GM19099 (cell line): Measurements from ENCODE around the gene MAP1A.

Experiments
- POLR2A ChIP-seq: IDR thresholded peaks from 3 replicates; pipeline ENCODE4 v1.6.1; 2011; ENCODE audit warnings: low read depth; ENCODE audit not compliant: insufficient read length; ENCODE audit errors: extremely low read depth

MAP1A gene

DNA sequence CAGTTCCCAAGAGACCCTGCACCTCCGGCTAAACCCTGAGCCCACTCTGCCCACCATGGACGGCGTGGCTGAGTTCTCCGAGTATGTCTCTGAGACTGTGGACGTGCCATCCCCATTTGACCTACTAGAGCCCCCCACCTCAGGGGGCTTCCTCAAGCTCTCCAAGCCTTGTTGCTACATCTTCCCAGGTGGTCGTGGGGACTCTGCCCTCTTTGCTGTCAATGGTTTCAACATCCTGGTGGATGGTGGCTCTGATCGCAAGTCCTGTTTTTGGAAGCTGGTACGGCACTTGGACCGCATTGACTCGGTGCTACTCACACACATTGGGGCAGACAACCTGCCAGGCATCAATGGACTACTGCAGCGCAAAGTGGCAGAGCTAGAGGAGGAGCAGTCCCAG lies 4.0 kb downstream of the MAP1A start:
- TF ChIP-seq POLR2A, result no peak

DNA sequence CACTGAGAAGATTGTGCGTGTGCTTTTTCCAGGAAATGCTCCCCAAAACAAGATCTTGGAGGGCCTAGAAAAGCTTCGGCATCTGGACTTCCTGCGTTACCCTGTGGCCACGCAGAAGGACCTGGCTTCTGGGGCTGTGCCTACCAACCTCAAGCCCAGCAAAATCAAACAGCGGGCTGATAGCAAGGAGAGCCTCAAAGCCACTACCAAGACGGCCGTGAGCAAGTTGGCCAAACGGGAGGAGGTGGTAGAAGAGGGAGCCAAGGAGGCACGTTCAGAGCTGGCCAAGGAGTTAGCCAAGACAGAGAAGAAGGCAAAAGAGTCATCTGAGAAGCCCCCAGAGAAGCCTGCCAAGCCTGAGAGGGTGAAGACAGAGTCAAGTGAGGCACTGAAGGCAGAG lies 4.8 kb downstream of the MAP1A start:
- TF ChIP-seq POLR2A, result no peak

DNA sequence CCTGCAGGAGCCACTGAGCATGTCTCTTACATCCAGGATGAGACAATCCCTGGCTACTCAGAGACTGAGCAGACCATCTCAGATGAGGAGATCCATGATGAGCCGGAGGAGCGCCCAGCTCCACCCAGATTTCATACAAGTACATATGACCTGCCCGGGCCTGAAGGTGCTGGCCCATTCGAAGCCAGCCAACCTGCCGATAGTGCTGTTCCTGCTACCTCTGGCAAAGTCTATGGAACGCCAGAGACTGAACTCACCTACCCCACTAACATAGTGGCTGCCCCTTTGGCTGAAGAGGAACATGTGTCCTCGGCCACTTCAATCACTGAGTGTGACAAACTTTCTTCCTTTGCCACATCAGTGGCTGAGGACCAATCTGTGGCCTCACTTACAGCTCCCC lies 6.2 kb downstream of the MAP1A start:
- no peak for TF ChIP-seq POLR2A

DNA sequence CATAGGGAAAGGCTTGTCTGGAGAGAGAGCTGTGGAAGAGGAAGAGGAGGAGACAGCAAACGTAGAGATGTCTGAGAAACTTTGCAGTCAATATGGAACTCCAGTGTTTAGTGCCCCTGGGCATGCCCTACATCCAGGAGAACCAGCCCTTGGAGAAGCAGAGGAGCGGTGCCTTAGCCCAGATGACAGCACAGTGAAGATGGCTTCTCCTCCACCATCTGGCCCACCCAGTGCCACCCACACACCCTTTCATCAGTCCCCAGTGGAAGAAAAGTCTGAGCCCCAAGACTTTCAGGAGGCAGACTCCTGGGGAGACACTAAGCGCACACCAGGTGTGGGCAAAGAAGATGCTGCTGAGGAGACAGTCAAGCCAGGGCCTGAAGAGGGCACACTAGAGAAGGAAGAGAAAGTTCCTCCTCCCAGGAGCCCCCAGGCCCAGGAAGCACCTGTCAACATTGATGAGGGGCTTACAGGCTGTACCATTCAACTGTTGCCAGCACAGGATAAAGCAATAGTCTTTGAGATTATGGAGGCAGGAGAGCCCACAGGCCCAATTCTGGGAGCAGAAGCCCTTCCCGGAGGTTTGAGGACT lies 6.9 kb downstream of the MAP1A start:
- TF ChIP-seq POLR2A, result no peak

DNA sequence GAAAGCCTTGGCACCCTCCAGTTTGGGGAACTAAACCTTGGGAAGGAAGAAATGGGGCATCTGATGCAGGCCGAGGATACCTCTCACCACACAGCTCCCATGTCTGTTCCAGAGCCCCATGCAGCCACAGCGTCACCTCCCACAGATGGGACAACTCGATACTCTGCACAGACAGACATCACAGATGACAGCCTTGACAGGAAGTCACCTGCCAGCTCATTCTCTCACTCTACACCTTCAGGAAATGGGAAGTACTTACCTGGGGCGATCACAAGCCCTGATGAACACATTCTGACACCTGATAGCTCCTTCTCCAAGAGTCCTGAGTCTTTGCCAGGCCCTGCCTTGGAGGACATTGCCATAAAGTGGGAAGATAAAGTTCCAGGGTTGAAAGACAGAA lies 7.7 kb downstream of the MAP1A start:
- TF ChIP-seq POLR2A, result no peak

DNA sequence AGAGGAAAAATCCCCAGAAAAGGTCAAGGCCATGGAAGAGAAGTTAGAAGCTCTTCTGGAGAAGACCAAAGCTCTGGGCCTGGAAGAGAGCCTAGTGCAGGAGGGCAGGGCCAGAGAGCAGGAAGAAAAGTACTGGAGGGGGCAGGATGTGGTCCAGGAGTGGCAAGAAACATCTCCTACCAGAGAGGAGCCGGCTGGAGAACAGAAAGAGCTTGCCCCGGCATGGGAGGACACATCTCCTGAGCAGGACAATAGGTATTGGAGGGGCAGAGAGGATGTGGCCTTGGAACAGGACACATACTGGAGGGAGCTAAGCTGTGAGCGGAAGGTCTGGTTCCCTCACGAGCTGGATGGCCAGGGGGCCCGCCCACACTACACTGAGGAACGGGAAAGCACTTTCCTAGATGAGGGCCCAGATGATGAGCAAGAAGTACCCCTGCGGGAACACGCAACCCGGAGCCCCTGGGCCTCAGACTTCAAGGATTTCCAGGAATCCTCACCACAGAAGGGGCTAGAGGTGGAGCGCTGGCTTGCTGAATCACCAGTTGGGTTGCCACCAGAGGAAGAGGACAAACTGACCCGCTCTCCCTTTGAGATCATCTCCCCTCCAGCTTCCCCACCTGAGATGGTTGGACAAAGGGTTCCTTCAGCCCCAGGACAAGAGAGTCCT lies 9.0 kb downstream of the MAP1A start:
- no peak for TF ChIP-seq POLR2A

DNA sequence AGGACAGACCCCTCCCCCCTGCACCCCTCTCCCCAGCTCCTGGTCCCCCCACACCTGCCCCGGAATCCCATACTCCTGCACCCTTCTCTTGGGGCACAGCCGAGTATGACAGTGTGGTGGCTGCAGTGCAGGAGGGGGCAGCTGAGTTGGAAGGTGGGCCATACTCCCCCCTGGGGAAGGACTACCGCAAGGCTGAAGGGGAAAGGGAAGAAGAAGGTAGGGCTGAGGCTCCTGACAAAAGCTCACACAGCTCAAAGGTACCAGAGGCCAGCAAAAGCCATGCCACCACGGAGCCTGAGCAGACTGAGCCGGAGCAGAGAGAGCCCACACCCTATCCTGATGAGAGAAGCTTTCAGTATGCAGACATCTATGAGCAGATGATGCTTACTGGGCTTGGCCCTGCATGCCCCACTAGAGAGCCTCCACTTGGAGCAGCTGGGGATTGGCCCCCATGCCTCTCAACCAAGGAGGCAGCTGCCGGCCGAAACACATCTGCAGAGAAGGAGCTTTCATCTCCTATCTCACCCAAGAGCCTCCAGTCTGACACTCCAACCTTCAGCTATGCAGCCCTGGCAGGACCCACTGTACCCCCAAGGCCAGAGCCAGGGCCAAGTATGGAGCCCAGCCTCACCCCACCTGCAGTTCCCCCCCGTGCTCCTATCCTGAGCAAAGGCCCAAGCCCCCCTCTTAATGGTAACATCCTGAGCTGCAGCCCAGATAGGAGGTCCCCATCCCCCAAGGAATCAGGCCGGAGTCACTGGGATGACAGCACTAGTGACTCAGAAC lies 9.8 kb downstream of the MAP1A start:
- no peak for TF ChIP-seq POLR2A

DNA sequence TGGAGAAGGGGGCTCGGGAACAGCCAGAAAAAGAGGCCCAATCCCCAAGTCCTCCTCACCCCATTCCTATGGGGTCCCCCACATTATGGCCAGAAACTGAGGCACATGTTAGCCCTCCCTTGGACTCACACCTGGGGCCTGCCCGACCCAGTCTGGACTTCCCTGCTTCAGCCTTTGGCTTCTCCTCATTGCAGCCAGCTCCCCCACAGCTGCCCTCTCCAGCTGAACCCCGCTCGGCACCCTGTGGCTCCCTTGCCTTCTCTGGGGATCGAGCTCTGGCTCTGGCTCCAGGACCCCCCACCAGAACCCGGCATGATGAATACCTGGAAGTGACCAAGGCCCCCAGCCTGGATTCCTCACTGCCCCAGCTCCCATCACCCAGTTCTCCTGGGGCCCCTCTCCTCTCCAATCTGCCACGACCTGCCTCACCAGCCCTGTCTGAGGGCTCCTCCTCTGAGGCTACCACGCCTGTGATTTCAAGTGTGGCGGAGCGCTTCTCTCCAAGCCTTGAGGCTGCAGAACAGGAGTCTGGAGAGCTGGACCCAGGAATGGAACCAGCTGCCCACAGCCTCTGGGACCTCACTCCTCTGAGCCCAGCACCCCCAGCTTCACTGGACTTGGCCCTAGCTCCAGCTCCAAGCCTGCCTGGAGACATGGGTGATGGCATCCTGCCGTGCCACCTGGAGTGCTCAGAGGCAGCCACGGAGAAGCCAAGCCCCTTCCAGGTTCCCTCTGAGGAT lies 10.6 kb downstream of the MAP1A start:
- no peak for TF ChIP-seq POLR2A

DNA sequence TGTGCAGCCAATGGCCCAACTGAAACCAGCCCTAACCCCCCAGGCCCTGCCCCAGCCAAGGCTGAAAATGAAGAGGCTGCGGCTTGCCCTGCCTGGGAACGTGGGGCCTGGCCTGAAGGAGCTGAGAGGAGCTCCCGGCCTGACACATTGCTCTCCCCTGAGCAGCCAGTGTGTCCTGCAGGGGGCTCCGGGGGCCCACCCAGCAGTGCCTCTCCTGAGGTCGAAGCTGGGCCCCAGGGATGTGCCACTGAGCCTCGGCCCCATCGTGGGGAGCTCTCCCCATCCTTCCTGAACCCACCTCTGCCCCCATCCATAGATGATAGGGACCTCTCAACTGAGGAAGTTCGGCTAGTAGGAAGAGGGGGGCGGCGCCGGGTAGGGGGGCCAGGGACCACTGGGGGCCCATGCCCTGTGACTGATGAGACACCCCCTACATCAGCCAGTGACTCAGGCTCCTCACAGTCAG lies 11.2 kb downstream of the MAP1A start:
- no peak for TF ChIP-seq POLR2A

DNA sequence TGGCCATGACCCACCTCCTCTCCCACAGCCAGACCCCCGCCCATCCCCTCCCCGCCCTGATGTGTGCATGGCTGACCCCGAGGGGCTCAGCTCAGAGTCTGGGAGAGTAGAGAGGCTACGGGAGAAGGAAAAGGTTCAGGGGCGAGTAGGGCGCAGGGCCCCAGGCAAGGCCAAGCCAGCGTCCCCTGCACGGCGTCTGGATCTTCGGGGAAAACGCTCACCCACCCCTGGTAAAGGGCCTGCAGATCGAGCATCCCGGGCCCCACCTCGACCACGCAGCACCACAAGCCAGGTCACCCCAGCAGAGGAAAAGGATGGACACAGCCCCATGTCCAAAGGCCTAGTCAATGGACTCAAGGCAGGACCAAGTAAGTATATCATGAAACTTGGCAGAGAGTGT lies 11.7 kb downstream of the MAP1A start:
- no peak for TF ChIP-seq POLR2A

DNA sequence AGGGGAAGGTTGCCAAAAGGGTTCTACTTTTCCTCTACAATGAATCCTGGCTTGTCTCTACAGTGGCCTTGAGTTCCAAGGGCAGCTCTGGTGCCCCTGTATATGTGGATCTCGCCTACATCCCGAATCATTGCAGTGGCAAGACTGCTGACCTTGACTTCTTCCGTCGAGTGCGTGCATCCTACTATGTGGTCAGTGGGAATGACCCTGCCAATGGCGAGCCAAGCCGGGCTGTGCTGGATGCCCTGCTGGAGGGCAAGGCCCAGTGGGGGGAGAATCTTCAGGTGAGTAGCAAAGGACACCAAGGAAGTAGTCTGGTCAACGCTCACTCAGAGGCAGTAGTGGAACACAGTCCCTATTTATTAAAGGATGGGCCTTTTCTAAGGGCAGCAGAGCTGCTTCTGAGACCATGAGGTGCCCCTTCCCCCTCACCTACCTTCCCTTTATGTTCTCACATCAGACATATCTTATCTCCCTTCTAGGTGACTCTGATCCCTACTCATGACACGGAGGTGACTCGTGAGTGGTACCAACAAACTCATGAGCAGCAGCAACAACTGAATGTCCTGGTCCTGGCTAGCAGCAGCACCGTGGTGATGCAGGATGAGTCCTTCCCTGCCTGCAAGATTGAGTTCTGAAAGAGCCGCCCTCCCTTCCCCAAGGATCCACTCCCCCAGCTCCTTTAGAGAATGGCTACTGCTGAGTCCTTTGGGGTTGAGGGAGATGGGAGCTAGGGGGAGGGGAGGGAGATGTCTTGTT lies 12.4 kb downstream of the MAP1A start:
- TF ChIP-seq POLR2A, result no peak

DNA sequence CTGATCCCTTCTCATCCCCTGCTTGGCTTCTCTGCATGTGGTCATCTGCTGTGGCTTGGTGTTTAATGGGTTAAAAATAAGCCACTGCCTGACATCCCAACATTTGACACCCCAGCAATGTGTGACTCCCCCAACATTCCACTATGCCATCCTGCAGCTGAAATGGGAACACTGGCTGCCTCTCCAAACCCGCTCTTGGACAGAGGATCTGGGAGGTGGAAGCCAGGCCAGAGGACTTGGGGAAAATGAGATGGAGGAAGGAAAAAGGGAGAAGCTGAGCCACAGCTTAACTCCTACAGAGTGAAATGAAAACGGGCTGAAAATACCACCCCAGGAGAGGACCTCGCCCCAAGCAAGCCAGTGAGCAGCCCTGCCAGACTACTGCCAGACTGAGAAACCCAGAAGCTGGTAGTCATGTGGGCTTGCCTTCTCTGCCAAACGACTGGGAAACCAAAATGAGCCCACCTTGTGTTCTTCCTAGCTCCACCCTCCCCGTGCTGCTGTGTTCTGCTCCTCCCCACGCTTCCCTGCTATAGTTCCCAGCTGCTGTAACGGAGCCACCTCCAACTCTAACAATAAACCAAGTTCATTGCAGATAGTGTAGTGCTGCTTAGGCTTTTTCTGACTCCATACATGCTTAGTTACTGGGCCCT lies 13.7 kb downstream of the MAP1A start:
- TF ChIP-seq POLR2A, result no peak

DNA sequence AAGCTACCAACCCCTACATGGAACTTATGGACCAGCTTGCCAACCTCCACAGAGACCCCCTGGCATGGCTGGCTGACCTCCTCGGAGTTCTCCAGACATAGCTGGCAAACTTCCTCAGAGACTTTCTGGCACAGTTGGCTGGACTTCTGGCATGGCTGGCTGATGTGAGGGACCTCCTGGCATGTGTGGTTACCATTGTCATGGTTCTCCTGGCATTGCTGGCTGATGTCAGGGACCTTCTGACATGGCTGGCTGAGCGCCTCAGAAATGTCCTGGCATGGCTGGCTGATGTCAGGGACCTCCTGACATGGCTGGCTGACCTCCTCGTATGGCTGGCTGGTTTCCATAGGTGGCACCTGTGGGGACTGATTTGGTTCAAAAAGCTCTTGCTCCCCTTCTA lies 17.5 kb downstream of the MAP1A start:
- no peak for TF ChIP-seq POLR2A

DNA sequence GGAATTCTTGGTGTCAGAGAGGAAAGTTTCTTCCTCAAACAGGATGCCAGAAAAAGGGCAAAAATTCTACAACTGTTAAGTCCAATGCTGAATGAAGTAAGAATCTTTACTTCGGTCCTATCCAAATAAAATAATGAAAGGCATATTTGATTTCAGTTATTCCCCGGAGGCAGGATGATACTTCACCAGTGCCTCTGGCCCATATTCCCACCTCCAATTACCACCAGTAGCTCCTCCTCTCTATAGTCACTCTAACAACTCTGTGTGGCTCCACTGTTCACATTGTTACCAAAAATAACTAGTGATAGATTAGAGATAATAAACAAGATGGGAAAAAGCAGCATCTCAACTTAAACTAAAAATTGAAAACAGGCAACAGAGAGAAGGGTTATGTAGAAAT lies 20.7 kb downstream of the MAP1A start:
- TF ChIP-seq POLR2A, result no peak

DNA sequence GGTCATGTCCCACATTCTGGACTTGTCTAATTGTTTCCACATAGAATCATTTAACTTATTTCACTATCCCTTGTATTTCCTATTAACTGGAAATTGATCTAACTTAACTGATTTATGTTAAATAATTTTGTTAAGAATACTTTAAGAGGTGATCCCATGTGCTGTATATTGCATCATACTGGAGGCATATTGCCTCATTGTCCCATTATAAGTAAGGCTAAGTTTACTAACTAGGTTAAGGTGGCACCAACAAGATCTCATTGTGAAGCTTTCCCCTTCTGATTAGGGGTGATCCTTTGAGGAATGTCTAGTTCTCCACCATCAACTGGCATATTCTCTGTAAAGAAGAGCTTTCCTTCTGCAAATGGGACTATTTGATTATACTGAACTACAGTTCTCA lies 24.4 kb downstream of the MAP1A start:
- no peak for TF ChIP-seq POLR2A

DNA sequence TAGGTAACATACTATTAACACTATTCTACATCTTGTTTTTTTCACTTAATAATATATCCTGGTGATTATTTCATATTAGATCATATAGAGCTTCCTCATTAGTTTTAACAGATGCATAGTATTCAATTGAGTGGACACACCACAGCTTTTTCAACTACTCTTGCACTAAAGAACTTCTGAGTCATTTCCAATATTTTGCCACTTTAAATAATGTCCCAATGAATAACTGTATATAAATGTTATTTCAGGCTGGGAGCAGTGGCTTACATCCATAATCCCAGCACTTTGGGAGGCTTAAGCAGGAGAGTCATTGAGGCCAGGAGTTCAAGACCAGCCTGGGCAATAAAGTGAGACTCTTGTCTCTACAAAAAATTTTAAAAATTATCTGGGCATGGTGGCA lies 26.9 kb downstream of the MAP1A start:
- TF ChIP-seq POLR2A, result no peak
